OCI-LY7 (cell line): ENCODE measurements around the gene TMEM253.

Source experiments
- CTCF ChIP-seq: fragments of 200-600 bp; sonication (generic); conservative IDR thresholded peaks from 2 replicates; pipeline ENCODE4 v1.5.1; 2014; ENCODE audit warnings: mild to moderate bottlenecking, antibody characterized with exemption, low read length, moderate library complexity, mixed read lengths
- EZH2phosphoT487 ChIP-seq: fragments of 200-600 bp; sonication (generic); IDR thresholded peaks from 2 replicates; pipeline ENCODE4 v1.6.1; 2018; ENCODE audit warnings: low read depth, borderline replicate concordance, mild to moderate bottlenecking, mixed run types, antibody characterized with exemption, low read length, moderate library complexity, mixed read lengths

- TF ChIP-seq CTCF (no peak), EZH2phosphoT487 (no peak)
These were observed 5.2 kb upstream of the TMEM253 start for GRCh38 chr14:21095430-21096205.
